HEK293 (cell line): ENCODE results near the gene IZUMO3.

Source experiments
- CTCF ChIA-PET: fragments of 350-600 bp; formaldehyde crosslinking; extraction: SDS; loops from one replicate; lab custom pipeline; 2021; ENCODE audit warnings: antibody characterized with exemption; lab: Yijun Ruan, JAX
- POLR2A ChIA-PET: fragments of 300-600 bp; formaldehyde crosslinking; extraction: SDS; loops from one replicate; lab custom pipeline; 2020; ENCODE audit warnings: antibody characterized with exemption, inconsistent platforms; lab: Yijun Ruan, JAX
- H3K27ac ChIP-seq: fragments of 200-500 bp; sonication (Bioruptor generic); 2 replicates; pipeline ENCODE4 v1.5.1; 2014; ENCODE audit warnings: low read depth, low read length, control low read depth, inconsistent platforms; ENCODE audit errors: extremely low read depth
- H3K36me3 ChIP-seq, 2 experiments: fragments of 200-500 bp in 1 of 2; sonication (Bioruptor generic) in 1 of 2; 1 replicate in 1 of 2; 2 replicates in 1 of 2; pipeline ENCODE4 v1.5.1; 2014 to 2017; ENCODE audit warnings: inconsistent platforms in 2 of 2, low read length in 2 of 2; ENCODE audit not compliant: control insufficient read depth in 2 of 2, insufficient read depth in 1 of 2
- H3K4me1 ChIP-seq: fragments of 200-500 bp; sonication (Bioruptor generic); 2 replicates; pipeline ENCODE4 v1.5.1; 2014; ENCODE audit warnings: mild to moderate bottlenecking, low read length, inconsistent platforms; ENCODE audit not compliant: control insufficient read depth, insufficient read depth
- H3K4me3 ChIP-seq: 2 replicates; pipeline ENCODE4 v1.5.1; 2011; ENCODE audit warnings: low read depth, mild to moderate bottlenecking, control low read depth, low read length, moderate library complexity
- H3K9me3 ChIP-seq: fragments of 200-500 bp; sonication (Bioruptor generic); 2 replicates; pipeline ENCODE4 v1.5.1; 2014; ENCODE audit warnings: low read depth, low read length, inconsistent platforms; ENCODE audit not compliant: control insufficient read depth, insufficient read depth
- GLIS1 ChIP-seq: fragments of 450-650 bp; formaldehyde crosslinking; IDR thresholded peaks from 2 replicates; pipeline ENCODE4 v1.5.1; 2016; ENCODE audit warnings: missing biosample characterization, missing genetic modification characterization
- KLF1 ChIP-seq: fragments of 450-650 bp; formaldehyde crosslinking; IDR thresholded peaks from 2 replicates; pipeline ENCODE4 v1.5.1; 2016; ENCODE audit warnings: missing biosample characterization, missing genetic modification characterization
- KLF16 ChIP-seq: fragments of 450-650 bp; formaldehyde crosslinking; IDR thresholded peaks from 2 replicates; pipeline ENCODE4 v1.5.1; 2017; ENCODE audit warnings: missing biosample characterization, missing genetic modification characterization
- SCRT2 ChIP-seq: fragments of 450-650 bp; formaldehyde crosslinking; IDR thresholded peaks from 2 replicates; pipeline ENCODE4 v1.5.1; 2016; ENCODE audit warnings: missing biosample characterization, missing genetic modification characterization
- ZBTB1 ChIP-seq: fragments of 450-650 bp; formaldehyde crosslinking; IDR thresholded peaks from 2 replicates; pipeline ENCODE4 v1.5.1; 2016; ENCODE audit warnings: missing biosample characterization, missing genetic modification characterization
- ZBTB8A ChIP-seq: fragments of 450-650 bp; formaldehyde crosslinking; IDR thresholded peaks from 2 replicates; pipeline ENCODE4 v1.5.1; 2016; ENCODE audit warnings: missing biosample characterization, missing genetic modification characterization
- ZEB2 ChIP-seq: fragments of 450-650 bp; formaldehyde crosslinking; IDR thresholded peaks from 2 replicates; pipeline ENCODE4 v1.5.1; 2016; ENCODE audit warnings: missing biosample characterization, missing genetic modification characterization
- ZNF132 ChIP-seq: fragments of 450-650 bp; formaldehyde crosslinking; IDR thresholded peaks from 2 replicates; pipeline ENCODE4 v1.5.1; 2017; ENCODE audit warnings: missing biosample characterization, missing genetic modification characterization, borderline replicate concordance
- ZNF146 ChIP-seq: fragments of 450-650 bp; formaldehyde crosslinking; IDR thresholded peaks from 2 replicates; pipeline ENCODE4 v1.5.1; 2016; ENCODE audit warnings: missing biosample characterization, missing genetic modification characterization
- ZNF16 ChIP-seq: fragments of 450-650 bp; formaldehyde crosslinking; IDR thresholded peaks from 2 replicates; pipeline ENCODE4 v1.5.1; 2016; ENCODE audit warnings: low read depth, missing biosample characterization, missing genetic modification characterization
- ZNF24 ChIP-seq: fragments of 450-650 bp; formaldehyde crosslinking; IDR thresholded peaks from 2 replicates; pipeline ENCODE4 v1.5.1; 2016; ENCODE audit warnings: missing biosample characterization, missing genetic modification characterization
- ZNF48 ChIP-seq: fragments of 450-650 bp; formaldehyde crosslinking; IDR thresholded peaks from 2 replicates; pipeline ENCODE4 v1.5.1; 2016; ENCODE audit warnings: missing biosample characterization, missing genetic modification characterization
- ZNF514 ChIP-seq: fragments of 450-650 bp; formaldehyde crosslinking; IDR thresholded peaks from 2 replicates; pipeline ENCODE4 v1.5.1; 2016; ENCODE audit warnings: missing biosample characterization, missing genetic modification characterization
- ZNF529 ChIP-seq: fragments of 450-650 bp; formaldehyde crosslinking; IDR thresholded peaks from 2 replicates; pipeline ENCODE4 v1.5.1; 2017; ENCODE audit warnings: missing genetic modification characterization, missing biosample characterization; ENCODE audit not compliant: insufficient replicate concordance
- ZNF561 ChIP-seq: fragments of 450-650 bp; IDR thresholded peaks from 2 replicates; pipeline ENCODE4 v1.5.1; 2018; ENCODE audit warnings: missing biosample characterization, missing genetic modification characterization, borderline replicate concordance
- ZNF580 ChIP-seq: fragments of 450-650 bp; formaldehyde crosslinking; IDR thresholded peaks from 2 replicates; pipeline ENCODE4 v1.5.1; 2016; ENCODE audit warnings: missing biosample characterization, missing genetic modification characterization
- ZNF629 ChIP-seq: fragments of 450-650 bp; formaldehyde crosslinking; IDR thresholded peaks from 2 replicates; pipeline ENCODE4 v1.5.1; 2017; ENCODE audit warnings: missing biosample characterization, missing genetic modification characterization
- ZNF660 ChIP-seq: fragments of 450-650 bp; IDR thresholded peaks from 2 replicates; pipeline ENCODE4 v1.5.1; 2018; ENCODE audit warnings: missing biosample characterization, mild to moderate bottlenecking, missing genetic modification characterization
- ZSCAN30 ChIP-seq: fragments of 450-650 bp; IDR thresholded peaks from 2 replicates; pipeline ENCODE4 v1.5.1; 2018; ENCODE audit warnings: missing biosample characterization, mild to moderate bottlenecking, missing genetic modification characterization, moderate library complexity
- ZXDB ChIP-seq: fragments of 450-650 bp; formaldehyde crosslinking; IDR thresholded peaks from 2 replicates; pipeline ENCODE4 v1.5.1; 2016; ENCODE audit warnings: missing biosample characterization, missing genetic modification characterization
- TF ChIP-seq, protein P1 (sequence below): fragments of 450-650 bp; formaldehyde crosslinking; IDR thresholded peaks from 2 replicates; pipeline ENCODE4 v1.5.1; 2016; ENCODE audit warnings: missing biosample characterization, missing genetic modification characterization
- TF ChIP-seq, protein P2 (sequence below): fragments of 450-650 bp; formaldehyde crosslinking; IDR thresholded peaks from 2 replicates; pipeline ENCODE4 v1.5.1; 2016; ENCODE audit warnings: missing biosample characterization, missing genetic modification characterization
- TF ChIP-seq, protein P3 (sequence below): fragments of 450-650 bp; formaldehyde crosslinking; IDR thresholded peaks from 2 replicates; pipeline ENCODE4 v1.5.1; 2016; ENCODE audit warnings: missing biosample characterization, missing genetic modification characterization
- TF ChIP-seq, protein P4 (sequence below): fragments of 450-650 bp; formaldehyde crosslinking; IDR thresholded peaks from 2 replicates; pipeline ENCODE4 v1.5.1; 2016; ENCODE audit warnings: missing biosample characterization, missing genetic modification characterization

IZUMO3 gene

GRCh38 chr9:24561957-24562356 lies 16.3 kb upstream of the IZUMO3 start:
- CTCF ChIA-PET: no interaction called here
- TF ChIP-seq ZNF561 (tag by site-specific recombination) (no peak), ZNF132 (tag by site-specific recombination) (no peak), ZNF529 (tag by site-specific recombination) (no peak), ZEB2 (tag by site-specific recombination) (no peak), KLF16 (tag by site-specific recombination) (no peak), ZNF24 (tag by site-specific recombination) (no peak), ZBTB8A (tag by site-specific recombination) (no peak), ZNF629 (tag by site-specific recombination) (no peak), KLF1 (no peak), ZNF660 (no peak)
- TF ChIP-seq, protein P1, sequence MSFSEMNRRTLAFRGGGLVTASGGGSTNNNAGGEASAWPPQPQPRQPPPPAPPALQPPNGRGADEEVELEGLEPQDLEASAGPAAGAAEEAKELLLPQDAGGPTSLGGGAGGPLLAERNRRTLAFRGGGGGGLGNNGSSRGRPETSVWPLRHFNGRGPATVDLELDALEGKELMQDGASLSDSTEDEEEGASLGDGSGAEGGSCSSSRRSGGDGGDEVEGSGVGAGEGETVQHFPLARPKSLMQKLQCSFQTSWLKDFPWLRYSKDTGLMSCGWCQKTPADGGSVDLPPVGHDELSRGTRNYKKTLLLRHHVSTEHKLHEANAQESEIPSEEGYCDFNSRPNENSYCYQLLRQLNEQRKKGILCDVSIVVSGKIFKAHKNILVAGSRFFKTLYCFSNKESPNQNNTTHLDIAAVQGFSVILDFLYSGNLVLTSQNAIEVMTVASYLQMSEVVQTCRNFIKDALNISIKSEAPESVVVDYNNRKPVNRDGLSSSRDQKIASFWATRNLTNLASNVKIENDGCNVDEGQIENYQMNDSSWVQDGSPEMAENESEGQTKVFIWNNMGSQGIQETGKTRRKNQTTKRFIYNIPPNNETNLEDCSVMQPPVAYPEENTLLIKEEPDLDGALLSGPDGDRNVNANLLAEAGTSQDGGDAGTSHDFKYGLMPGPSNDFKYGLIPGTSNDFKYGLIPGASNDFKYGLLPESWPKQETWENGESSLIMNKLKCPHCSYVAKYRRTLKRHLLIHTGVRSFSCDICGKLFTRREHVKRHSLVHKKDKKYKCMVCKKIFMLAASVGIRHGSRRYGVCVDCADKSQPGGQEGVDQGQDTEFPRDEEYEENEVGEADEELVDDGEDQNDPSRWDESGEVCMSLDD (tag by site-specific recombination): no peak
- TF ChIP-seq, protein P2, sequence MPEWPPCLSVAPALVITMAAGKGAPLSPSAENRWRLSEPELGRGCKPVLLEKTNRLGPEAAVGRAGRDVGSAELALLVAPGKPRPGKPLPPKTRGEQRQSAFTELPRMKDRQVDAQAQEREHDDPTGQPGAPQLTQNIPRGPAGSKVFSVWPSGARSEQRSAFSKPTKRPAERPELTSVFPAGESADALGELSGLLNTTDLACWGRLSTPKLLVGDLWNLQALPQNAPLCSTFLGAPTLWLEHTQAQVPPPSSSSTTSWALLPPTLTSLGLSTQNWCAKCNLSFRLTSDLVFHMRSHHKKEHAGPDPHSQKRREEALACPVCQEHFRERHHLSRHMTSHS (tag by site-specific recombination): no peak
- TF ChIP-seq, protein P3, sequence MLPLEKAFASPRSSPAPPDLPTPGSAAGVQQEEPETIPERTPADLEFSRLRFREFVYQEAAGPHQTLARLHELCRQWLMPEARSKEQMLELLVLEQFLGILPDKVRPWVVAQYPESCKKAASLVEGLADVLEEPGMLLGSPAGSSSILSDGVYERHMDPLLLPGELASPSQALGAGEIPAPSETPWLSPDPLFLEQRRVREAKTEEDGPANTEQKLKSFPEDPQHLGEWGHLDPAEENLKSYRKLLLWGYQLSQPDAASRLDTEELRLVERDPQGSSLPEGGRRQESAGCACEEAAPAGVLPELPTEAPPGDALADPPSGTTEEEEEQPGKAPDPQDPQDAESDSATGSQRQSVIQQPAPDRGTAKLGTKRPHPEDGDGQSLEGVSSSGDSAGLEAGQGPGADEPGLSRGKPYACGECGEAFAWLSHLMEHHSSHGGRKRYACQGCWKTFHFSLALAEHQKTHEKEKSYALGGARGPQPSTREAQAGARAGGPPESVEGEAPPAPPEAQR (tag by site-specific recombination): no peak

GRCh38 chr9:24553183-24553552 lies 7.5 kb upstream of the IZUMO3 start:
- TF ChIP-seq ZXDB (tag by site-specific recombination) (no peak), ZNF48 (no peak), ZBTB1 (tag by site-specific recombination) (no peak), ZSCAN30 (tag by site-specific recombination) (no peak), ZNF529 (tag by site-specific recombination) (no peak), ZNF580 (tag by site-specific recombination) (no peak), GLIS1 (tag by site-specific recombination) (no peak), SCRT2 (tag by site-specific recombination) (no peak), ZNF16 (tag by site-specific recombination) (no peak), KLF16 (tag by site-specific recombination) (no peak), ZNF146 (tag by site-specific recombination) (no peak), ZNF514 (tag by site-specific recombination) (no peak)
- TF ChIP-seq, protein P4, sequence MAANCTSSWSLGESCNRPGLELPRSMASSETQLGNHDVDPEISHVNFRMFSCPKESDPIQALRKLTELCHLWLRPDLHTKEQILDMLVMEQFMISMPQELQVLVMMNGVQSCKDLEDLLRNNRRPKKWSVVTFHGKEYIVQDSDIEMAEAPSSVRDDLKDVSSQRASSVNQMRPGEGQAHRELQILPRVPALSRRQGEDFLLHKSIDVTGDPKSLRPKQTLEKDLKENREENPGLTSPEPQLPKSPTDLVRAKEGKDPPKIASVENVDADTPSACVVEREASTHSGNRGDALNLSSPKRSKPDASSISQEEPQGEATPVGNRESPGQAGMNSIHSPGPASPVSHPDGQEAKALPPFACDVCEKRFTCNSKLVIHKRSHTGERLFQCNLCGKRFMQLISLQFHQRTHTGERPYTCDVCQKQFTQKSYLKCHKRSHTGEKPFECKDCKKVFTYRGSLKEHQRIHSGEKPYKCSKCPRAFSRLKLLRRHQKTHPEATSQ (tag by site-specific recombination): no peak
- ChIA-PET CTCF (no interaction called here), POLR2A (no interaction called here)
- no peaks in the 10 kb centered on the region for H3K4me1 ChIP-seq
- no peaks in the 10 kb centered on the region for H3K9me3 ChIP-seq
- no peak overlapping the region for H3K27ac ChIP-seq
- H3K36me3 ChIP-seq: no peaks in the 10 kb centered on the region
- H3K4me3 ChIP-seq: no peak overlapping the region

More at GRCh38 chr9:24561957-24562356, 16.3 kb upstream of the IZUMO3 start:
- H3K9me3 ChIP-seq: no peaks in the 10 kb centered on the region
- H3K27ac ChIP-seq: no peak overlapping the region
- no peaks in the 10 kb centered on the region for H3K36me3 ChIP-seq
- POLR2A ChIA-PET: no interaction called here
- H3K4me3 ChIP-seq: no peak overlapping the region
- no peaks in the 10 kb centered on the region for H3K4me1 ChIP-seq
